GM23338 (cell line): ENCODE data around the gene NT5DC3.

Source experiments
- CREB1 ChIP-seq: fragments of 250-450 bp; sonication (Bioruptor Pico); IDR thresholded peaks from 2 replicates; pipeline ENCODE4 v1.5.0; 2020; ENCODE audit warnings: low read depth, mild to moderate bottlenecking, moderate library complexity
- EZH2 ChIP-seq: fragments of 200-600 bp; sonication (generic); IDR thresholded peaks from one replicate; pipeline ENCODE4 v1.8.0; 2017; ENCODE audit warnings: antibody characterized with exemption, mild to moderate bottlenecking, low read depth; ENCODE audit not compliant: unreplicated experiment
- TF ChIP-seq, protein P1 (sequence below), 2 experiments: fragments of 200-600 bp in 1 of 2; sonication (generic) in 1 of 2; conservative IDR thresholded peaks; 2 replicates each; pipeline versions ENCODE4 v1.5.1 to v1.6.1; 2016 to 2017; ENCODE audit warnings: antibody characterized with exemption in 2 of 2, low read depth in 2 of 2, mild to moderate bottlenecking in 2 of 2, moderate library complexity in 1 of 2

GRCh38 chr12:103748002-103748401, 93.0 kb downstream of the NT5DC3 start:
- TF ChIP-seq CREB1 (CRISPR knock-in tag) (no peak), EZH2 (no peak)
- TF ChIP-seq, protein P1, sequence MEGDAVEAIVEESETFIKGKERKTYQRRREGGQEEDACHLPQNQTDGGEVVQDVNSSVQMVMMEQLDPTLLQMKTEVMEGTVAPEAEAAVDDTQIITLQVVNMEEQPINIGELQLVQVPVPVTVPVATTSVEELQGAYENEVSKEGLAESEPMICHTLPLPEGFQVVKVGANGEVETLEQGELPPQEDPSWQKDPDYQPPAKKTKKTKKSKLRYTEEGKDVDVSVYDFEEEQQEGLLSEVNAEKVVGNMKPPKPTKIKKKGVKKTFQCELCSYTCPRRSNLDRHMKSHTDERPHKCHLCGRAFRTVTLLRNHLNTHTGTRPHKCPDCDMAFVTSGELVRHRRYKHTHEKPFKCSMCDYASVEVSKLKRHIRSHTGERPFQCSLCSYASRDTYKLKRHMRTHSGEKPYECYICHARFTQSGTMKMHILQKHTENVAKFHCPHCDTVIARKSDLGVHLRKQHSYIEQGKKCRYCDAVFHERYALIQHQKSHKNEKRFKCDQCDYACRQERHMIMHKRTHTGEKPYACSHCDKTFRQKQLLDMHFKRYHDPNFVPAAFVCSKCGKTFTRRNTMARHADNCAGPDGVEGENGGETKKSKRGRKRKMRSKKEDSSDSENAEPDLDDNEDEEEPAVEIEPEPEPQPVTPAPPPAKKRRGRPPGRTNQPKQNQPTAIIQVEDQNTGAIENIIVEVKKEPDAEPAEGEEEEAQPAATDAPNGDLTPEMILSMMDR (conservative IDR thresholded peaks at IDR 0.05; ENCODE audit: low read depth in 2 of 2) = no peak
